ENCODE results near the gene ATP5PO. TPM values are rescaled to one million over a fixed set of nuclear protein-coding genes. Genes with fewer than 3 reads are reported as not detected.

Gene ATP5PO
- total RNA-seq, 1 experiment from 2014 or later = 232 TPM

DNA sequence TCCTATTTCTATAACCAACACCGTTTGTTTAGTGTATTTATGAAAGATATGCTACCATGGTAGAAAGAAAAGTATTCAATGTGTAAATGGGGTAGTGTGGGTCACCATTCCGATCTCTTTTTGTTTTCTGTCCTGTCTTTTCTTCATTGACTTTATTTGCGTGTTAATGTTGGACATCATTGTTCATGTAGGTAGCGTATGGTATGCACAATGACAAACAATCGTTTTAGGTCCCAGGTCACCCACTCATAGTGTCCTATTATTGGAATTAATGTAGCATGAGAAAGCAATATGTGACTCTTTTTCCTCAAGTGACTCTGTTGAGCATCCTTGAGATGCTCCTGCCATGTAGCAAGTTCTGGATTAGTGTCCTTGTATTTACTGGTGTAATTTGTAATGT lies 25.4 kb downstream of the ATP5PO start:
- Mint-ChIP-seq H3K27me3 (ENCODE audit: insufficient read depth, unreplicated experiment) (no peaks in the 10 kb centered on the region), H3K36me3 (ENCODE audit: insufficient read depth, unreplicated experiment) (peaks cover 7% of the 10 kb centered on the region), H3K4me3 (ENCODE audit: unreplicated experiment) (no peak overlapping the region), H3K4me1 (ENCODE audit: low read depth, unreplicated experiment) (peaks cover 8% of the 10 kb centered on the region), H3K27ac (ENCODE audit: unreplicated experiment) (no peak overlapping the region), H3K9me3 (ENCODE audit: unreplicated experiment) (no peaks in the 10 kb centered on the region)
- no peaks in the 10 kb centered on the region for H3K27me3 ChIP-seq (replicated peaks; ENCODE audit: control insufficient read depth, insufficient read depth, low read length)
- H3K9me3 ChIP-seq = no peaks in the 10 kb centered on the region
- H3K4me1 ChIP-seq = no peaks in the 10 kb centered on the region
- CTCF ChIA-PET = no interaction called here
- no TSS peak for BruUV-seq (replicated peaks)
- no peak overlapping the region for H3K4me3 ChIP-seq (ENCODE audit: low read depth, low read length)
- TF ChIP-seq, protein P1, sequence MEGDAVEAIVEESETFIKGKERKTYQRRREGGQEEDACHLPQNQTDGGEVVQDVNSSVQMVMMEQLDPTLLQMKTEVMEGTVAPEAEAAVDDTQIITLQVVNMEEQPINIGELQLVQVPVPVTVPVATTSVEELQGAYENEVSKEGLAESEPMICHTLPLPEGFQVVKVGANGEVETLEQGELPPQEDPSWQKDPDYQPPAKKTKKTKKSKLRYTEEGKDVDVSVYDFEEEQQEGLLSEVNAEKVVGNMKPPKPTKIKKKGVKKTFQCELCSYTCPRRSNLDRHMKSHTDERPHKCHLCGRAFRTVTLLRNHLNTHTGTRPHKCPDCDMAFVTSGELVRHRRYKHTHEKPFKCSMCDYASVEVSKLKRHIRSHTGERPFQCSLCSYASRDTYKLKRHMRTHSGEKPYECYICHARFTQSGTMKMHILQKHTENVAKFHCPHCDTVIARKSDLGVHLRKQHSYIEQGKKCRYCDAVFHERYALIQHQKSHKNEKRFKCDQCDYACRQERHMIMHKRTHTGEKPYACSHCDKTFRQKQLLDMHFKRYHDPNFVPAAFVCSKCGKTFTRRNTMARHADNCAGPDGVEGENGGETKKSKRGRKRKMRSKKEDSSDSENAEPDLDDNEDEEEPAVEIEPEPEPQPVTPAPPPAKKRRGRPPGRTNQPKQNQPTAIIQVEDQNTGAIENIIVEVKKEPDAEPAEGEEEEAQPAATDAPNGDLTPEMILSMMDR (IDR thresholded peaks at IDR 0.05; ENCODE audit: insufficient read depth in 1 of 2, low read depth in 1 of 2, low read length in 1 of 2, severe bottlenecking in 1 of 2, unreplicated experiment in 1 of 2) = no peak
- POLR2A ChIA-PET = no interaction called here
- H3K36me3 ChIP-seq (ENCODE audit: control insufficient read depth, insufficient read depth, low read length) = no peaks in the 10 kb centered on the region
- no peak for DNase-seq
- intact Hi-C loops (cut with micrococcal nuclease; ENCODE audit: unreplicated experiment) = loop anchor here (5.0 kb wide), 1 partner anchor 68 kb away; no protein-coding TSS in a partner anchor

DNA sequence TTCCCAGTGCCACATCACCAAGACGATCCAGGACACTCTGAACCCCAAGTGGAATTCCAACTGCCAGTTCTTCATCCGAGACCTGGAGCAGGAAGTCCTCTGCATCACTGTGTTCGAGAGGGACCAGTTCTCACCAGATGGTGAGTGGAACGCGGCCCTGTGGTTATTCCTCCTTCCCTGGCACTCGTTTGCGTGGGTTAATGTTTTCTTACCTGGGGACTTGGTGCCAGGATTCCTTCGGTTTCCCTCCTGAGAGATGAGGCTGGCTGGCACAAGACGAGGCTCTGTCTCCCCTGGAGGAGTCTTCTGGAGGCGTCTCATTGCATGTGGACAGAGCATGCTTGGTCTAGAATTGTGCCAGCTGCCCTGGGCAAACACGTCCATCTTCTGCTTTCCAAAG lies 29.3 kb downstream of the ATP5PO start:
- H3K27me3 ChIP-seq (replicated peaks; ENCODE audit: control insufficient read depth, insufficient read depth, low read length) = no peaks in the 10 kb centered on the region
- ChIA-PET POLR2A (no interaction called here), CTCF (no interaction called here)
- H3K9me3 Mint-ChIP-seq (ENCODE audit: unreplicated experiment) = no peaks in the 10 kb centered on the region
- H3K36me3 Mint-ChIP-seq (ENCODE audit: insufficient read depth, unreplicated experiment) = no peaks in the 10 kb centered on the region
- H3K4me1 ChIP-seq = no peaks in the 10 kb centered on the region
- H3K4me1 Mint-ChIP-seq (ENCODE audit: low read depth, unreplicated experiment) = no peaks in the 10 kb centered on the region
- intact Hi-C loops (cut with micrococcal nuclease; ENCODE audit: unreplicated experiment) = no loop called here
- no peak overlapping the region for H3K4me3 ChIP-seq (ENCODE audit: low read depth, low read length)
- H3K27ac Mint-ChIP-seq (ENCODE audit: unreplicated experiment) = no peak overlapping the region
- no peak overlapping the region for H3K4me3 Mint-ChIP-seq (ENCODE audit: unreplicated experiment)
- TF ChIP-seq, protein P1 (IDR thresholded peaks at IDR 0.05; ENCODE audit: insufficient read depth in 1 of 2, low read depth in 1 of 2, low read length in 1 of 2, severe bottlenecking in 1 of 2, unreplicated experiment in 1 of 2) = no peak
- no peak for DNase-seq
- BruUV-seq (replicated peaks) = no TSS peak
- no peaks in the 10 kb centered on the region for H3K36me3 ChIP-seq (ENCODE audit: control insufficient read depth, insufficient read depth, low read length)
- H3K27me3 Mint-ChIP-seq (ENCODE audit: insufficient read depth, unreplicated experiment) = no peaks in the 10 kb centered on the region
- no peaks in the 10 kb centered on the region for H3K9me3 ChIP-seq

DNA sequence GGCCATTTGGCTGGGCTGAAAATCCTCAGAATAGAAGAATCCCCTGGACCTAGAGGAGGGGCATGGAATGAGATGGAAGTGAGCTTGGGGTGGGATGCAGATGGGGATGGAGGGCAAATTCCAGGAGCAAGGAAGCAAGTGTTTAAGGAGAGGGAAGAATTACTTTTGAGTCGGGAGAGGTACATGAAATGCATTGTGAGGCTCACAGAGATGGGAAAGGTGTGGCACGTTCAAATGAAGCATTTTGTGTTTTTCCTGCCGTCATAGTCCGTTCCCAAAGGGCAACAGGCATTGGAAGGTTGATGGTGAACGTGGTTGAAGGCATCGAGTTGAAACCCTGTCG lies 30.5 kb downstream of the ATP5PO start:
- POLR2A ChIA-PET = no interaction called here
- Mint-ChIP-seq H3K9me3 (ENCODE audit: unreplicated experiment) (no peaks in the 10 kb centered on the region), H3K4me3 (ENCODE audit: unreplicated experiment) (no peak overlapping the region), H3K27me3 (ENCODE audit: insufficient read depth, unreplicated experiment) (no peaks in the 10 kb centered on the region), H3K4me1 (ENCODE audit: low read depth, unreplicated experiment) (no peaks in the 10 kb centered on the region), H3K27ac (ENCODE audit: unreplicated experiment) (no peak overlapping the region), H3K36me3 (ENCODE audit: insufficient read depth, unreplicated experiment) (no peaks in the 10 kb centered on the region)
- TF ChIP-seq, protein P1 (IDR thresholded peaks at IDR 0.05; ENCODE audit: insufficient read depth in 1 of 2, low read depth in 1 of 2, low read length in 1 of 2, severe bottlenecking in 1 of 2, unreplicated experiment in 1 of 2) = no peak
- H3K27me3 ChIP-seq (replicated peaks; ENCODE audit: control insufficient read depth, insufficient read depth, low read length) = no peaks in the 10 kb centered on the region
- no TSS peak for BruUV-seq (replicated peaks)
- no peak overlapping the region for H3K4me3 ChIP-seq (ENCODE audit: low read depth, low read length)
- no peaks in the 10 kb centered on the region for H3K4me1 ChIP-seq
- CTCF ChIA-PET = no interaction called here
- intact Hi-C loops (cut with micrococcal nuclease; ENCODE audit: unreplicated experiment) = no loop called here
- H3K36me3 ChIP-seq (ENCODE audit: control insufficient read depth, insufficient read depth, low read length) = no peaks in the 10 kb centered on the region
- H3K9me3 ChIP-seq = no peaks in the 10 kb centered on the region
- DNase-seq = no peak

Measured in Caco-2 (cell line).